Testis (tissue), 2 donors: ENCODE results near the gene PACS1.

Experiments used
- CTCF ChIP-seq, 3 experiments: fragments of 450-650 bp in 2 of 3; fragments of 200-600 bp in 1 of 3; sonication (generic) in 1 of 3; IDR thresholded peaks; one replicate each; pipeline ENCODE4 v1.5.1; 2016 to 2019; ENCODE audit warnings: antibody characterized with exemption in 3 of 3, mild to moderate bottlenecking in 2 of 3, moderate library complexity in 1 of 3
- POLR2A ChIP-seq: fragments of 450-650 bp; IDR thresholded peaks from one replicate; pipeline ENCODE4 v1.6.1; 2017; ENCODE audit warnings: antibody characterized with exemption, mild to moderate bottlenecking, moderate library complexity

- TF ChIP-seq CTCF (IDR thresholded peaks at IDR 0.05) (no peak), POLR2A (no peak)
Measured at GRCh38 chr11:66072081-66072480, 2.0 kb downstream of the PACS1 start.
